ENCODE data around the gene SPATA45.

The SPATA45 gene

GRCh38 chr1:212822956-212823355, 24.5 kb downstream of the SPATA45 start:
- Histone ChIP-seq H3K9me3 (ENCODE audit: control insufficient read depth, insufficient read depth, low read depth, low read length) (no peaks in the 10 kb centered on the region), H3K36me3 (ENCODE audit: control insufficient read depth in 2 of 2, insufficient read depth in 1 of 2, low read length in 2 of 2) (no peaks in the 10 kb centered on the region), H3K4me3 (ENCODE audit: low read depth, low read length) (no peak overlapping the region), H3K27ac (ENCODE audit: extremely low read depth, low read depth, low read length) (no peak overlapping the region), H3K4me1 (ENCODE audit: control insufficient read depth, insufficient read depth, low read length) (no peaks in the 10 kb centered on the region)
- ChIA-PET POLR2A (no interaction called here), CTCF (interaction anchor here (0.7 kb wide), 1 partner anchor 13 kb away, joined by 3 read pairs; no protein-coding TSS in a partner anchor)
- TF ChIP-seq ZNF514 (tag by site-specific recombination; IDR thresholded peaks at IDR 0.05) (no peak), ZNF837 (tag by site-specific recombination; IDR thresholded peaks at IDR 0.05) (no peak), ZNF639 (tag by site-specific recombination; IDR thresholded peaks at IDR 0.05) (no peak), ZNF530 (tag by site-specific recombination; IDR thresholded peaks at IDR 0.05; ENCODE audit: low read depth) (no peak), ZNF792 (tag by site-specific recombination; IDR thresholded peaks at IDR 0.05) (no peak), ZNF416 (tag by site-specific recombination; IDR thresholded peaks at IDR 0.05) (no peak), ZNF843 (tag by site-specific recombination; IDR thresholded peaks at IDR 0.05) (no peak), ZNF701 (tag by site-specific recombination; IDR thresholded peaks at IDR 0.05) (no peak), ZNF274 (IDR thresholded peaks at IDR 0.05; ENCODE audit: low read length) (no peak), ZNF274 (tag by site-specific recombination; IDR thresholded peaks at IDR 0.05; ENCODE audit: borderline replicate concordance) (no peak), KLF1 (tag by site-specific recombination; IDR thresholded peaks at IDR 0.05) (no peak), BCL6B (tag by site-specific recombination; IDR thresholded peaks at IDR 0.05) (no peak), ZNF202 (tag by site-specific recombination; IDR thresholded peaks at IDR 0.05; ENCODE audit: borderline replicate concordance) (no peak), TSHZ1 (tag by site-specific recombination; IDR thresholded peaks at IDR 0.05; ENCODE audit: borderline replicate concordance) (no peak), BCL11B (tag by site-specific recombination; IDR thresholded peaks at IDR 0.05; ENCODE audit: low read depth) (no peak), ZBTB10 (tag by site-specific recombination; IDR thresholded peaks at IDR 0.05) (no peak), ZNF629 (tag by site-specific recombination; IDR thresholded peaks at IDR 0.05) (no peak), ZBTB11 (tag by site-specific recombination; conservative IDR thresholded peaks at IDR 0.05; ENCODE audit: low read depth) (no peak)
